Measurements from ENCODE around the gene FGFRL1.

- TF ChIP-seq CTCF (IDR thresholded peaks at IDR 0.05; ENCODE audit: borderline replicate concordance, extremely low read depth, low read length, poor library complexity, severe bottlenecking) (no peak), EZH2 (IDR thresholded peaks at IDR 0.05; ENCODE audit: borderline replicate concordance, low read depth, low read length, severe bottlenecking) (no peak)
Measured at GRCh38 chr4:1004557-1005485, 6.6 kb upstream of the FGFRL1 start.

Data from DND-41 (cell line).